Measurements from ENCODE around the gene SERP1.
A peak's percentile ranks its signal among the peaks of the same experiment; 100 is the strongest.

SERP1 gene

DNA sequence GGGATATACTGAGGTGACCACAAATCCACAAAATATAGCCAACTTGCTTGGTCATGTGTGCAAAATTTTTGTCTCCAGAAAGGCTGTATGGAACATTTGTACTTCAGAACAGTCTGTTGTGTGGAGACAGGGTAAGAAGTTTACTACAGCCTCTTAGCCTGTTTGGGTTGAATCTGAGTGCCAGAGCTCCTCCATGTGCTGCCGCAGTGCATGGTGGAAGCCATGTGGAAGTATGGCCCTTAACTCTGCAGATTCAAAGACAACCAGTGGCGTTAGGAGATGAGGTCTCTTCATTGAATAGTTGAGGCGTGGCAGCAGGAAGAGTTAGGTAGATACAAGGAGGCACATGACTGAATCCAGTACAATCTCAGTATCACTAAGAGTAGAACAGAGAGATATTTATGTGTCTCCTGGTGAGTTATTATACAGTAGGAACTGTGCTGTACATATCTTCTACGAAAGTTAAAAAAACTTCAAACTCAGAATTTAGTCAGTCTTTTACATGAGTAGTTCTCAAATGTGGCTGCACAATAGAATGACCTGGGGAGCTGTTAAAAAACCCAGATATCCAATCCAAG lies 9.7 kb upstream of the SERP1 start:
- Histone ChIP-seq H3K4me1 (ENCODE audit: control insufficient read depth, insufficient read depth, low read length) (no peaks in the 10 kb centered on the region), H3K36me3 (ENCODE audit: control insufficient read depth, insufficient read depth, low read length) (no peaks in the 10 kb centered on the region), H3K9me3 (ENCODE audit: control insufficient read depth, low read length) (no peaks in the 10 kb centered on the region), H3K27me3 (ENCODE audit: control insufficient read depth, insufficient read depth, low read length) (no peaks in the 10 kb centered on the region), H3K4me3 (ENCODE audit: low read length) (no peak overlapping the region), H3K9ac (ENCODE audit: low read length) (no peak overlapping the region)

DNA sequence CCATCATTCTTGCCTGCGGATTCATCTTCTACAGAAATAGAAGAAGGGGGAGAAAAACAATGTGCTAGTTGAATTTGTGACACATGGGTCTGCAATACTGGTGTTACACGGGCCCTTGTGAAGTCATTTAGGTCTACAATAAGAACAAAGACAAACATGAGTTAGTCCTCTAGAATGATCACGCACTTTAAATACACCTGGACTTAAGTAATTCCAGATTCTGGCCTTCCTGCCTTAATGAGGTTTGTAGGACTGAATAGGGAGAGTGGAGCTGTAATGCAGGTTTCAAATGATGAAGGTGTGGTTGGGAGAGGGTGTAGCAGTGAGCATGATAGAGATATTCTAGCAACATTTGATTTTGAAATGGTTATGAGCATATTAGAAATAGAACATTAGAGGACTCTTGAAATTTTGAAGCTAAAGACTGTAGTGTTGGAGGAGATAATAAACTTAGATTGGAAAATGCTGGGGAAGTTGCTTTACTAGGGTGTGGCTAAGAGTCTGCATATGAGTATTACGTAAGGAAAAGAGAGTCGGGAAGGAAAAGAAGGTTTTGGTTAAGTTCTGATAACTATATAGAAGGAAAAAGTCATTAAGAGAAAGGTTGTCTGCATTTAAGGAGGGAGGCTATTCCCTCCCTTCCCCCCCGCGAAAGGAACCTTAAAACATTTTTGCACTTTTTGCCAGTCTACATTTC lies 897 bp upstream of the SERP1 start:
- Histone ChIP-seq H3K36me3 (ENCODE audit: control insufficient read depth, insufficient read depth, low read length) (no peaks in the 10 kb centered on the region), H3K9ac (ENCODE audit: low read length) (peak overlapping the region; percentile 66), H3K4me3 (ENCODE audit: low read length) (peak overlapping the region; percentile 56), H3K9me3 (ENCODE audit: control insufficient read depth, low read length) (no peaks in the 10 kb centered on the region), H3K4me1 (ENCODE audit: control insufficient read depth, insufficient read depth, low read length) (peaks cover 12% of the 10 kb centered on the region), H3K27me3 (ENCODE audit: control insufficient read depth, insufficient read depth, low read length) (no peaks in the 10 kb centered on the region)

DNA sequence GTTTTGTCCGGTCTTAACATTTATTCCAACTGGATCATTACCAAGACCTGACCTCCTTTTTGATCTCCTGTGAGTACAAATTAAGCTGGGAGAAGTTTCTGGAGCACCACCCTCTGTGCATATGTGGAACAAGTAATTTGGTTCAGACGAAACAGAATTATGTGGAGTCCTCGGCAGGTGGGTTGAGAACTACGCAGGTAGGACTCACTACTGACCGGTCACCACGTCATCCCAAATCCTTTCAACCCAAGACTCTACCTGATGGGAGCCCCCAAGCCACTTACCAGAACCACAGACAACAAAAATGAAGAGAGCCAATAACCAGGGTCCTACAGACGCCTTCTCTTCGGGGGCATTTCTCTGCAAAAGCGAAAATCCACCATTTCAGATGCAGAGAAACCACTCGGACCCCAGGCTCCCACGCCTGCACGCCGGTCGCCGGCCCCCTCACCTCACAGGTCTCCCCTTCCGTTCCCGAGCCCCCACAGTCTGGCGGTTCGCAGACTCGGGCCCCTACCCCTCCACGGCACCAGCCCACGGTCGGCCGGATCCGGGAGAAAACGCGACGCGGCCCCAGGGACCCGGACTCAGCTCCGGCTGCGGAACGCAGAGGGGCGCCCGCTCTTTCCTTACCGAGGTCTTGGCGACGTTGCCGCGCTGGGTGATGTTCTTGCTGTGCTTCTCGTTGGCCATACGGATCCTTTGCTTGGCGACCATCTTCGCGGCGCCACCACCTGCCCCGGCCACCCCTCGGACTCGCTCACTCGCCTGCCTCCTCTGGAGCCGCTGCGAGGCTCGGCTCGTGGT lies 674 bp downstream of the SERP1 start:
- Histone ChIP-seq H3K27me3 (ENCODE audit: control insufficient read depth, insufficient read depth, low read length) (no peaks in the 10 kb centered on the region), H3K9me3 (ENCODE audit: control insufficient read depth, low read length) (no peaks in the 10 kb centered on the region), H3K4me3 (ENCODE audit: low read length) (peak overlapping the region; percentile 64), H3K9ac (ENCODE audit: low read length) (peak overlapping the region; percentile 94), H3K4me1 (ENCODE audit: control insufficient read depth, insufficient read depth, low read length) (peaks cover 12% of the 10 kb centered on the region), H3K36me3 (ENCODE audit: control insufficient read depth, insufficient read depth, low read length) (no peaks in the 10 kb centered on the region)

DNA sequence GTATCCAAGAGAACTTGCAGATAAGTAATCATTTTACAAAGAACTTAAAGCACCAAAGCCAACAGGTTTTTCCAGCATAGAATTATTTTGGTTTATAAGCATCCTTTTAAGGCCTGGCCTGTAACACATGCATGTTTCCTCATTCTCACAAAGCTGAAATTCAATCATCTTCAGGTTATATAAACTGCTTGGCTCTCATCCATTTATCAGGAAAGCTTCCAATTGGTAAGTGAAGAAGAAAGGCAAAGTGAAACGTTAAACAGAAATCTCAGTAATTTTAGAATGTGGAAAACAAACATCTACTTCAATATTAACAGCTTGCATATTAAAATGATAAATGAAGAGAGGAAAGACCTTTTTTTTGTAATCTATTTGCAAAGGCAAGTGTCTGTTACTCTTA lies 1.6 kb downstream of the SERP1 start:
- Histone ChIP-seq H3K27me3 (ENCODE audit: control insufficient read depth, insufficient read depth, low read length) (no peaks in the 10 kb centered on the region), H3K9ac (ENCODE audit: low read length) (peak overlapping the region; percentile 1), H3K36me3 (ENCODE audit: control insufficient read depth, insufficient read depth, low read length) (no peaks in the 10 kb centered on the region), H3K4me3 (ENCODE audit: low read length) (no peak overlapping the region), H3K9me3 (ENCODE audit: control insufficient read depth, low read length) (no peaks in the 10 kb centered on the region), H3K4me1 (ENCODE audit: control insufficient read depth, insufficient read depth, low read length) (peaks cover 12% of the 10 kb centered on the region)

DNA sequence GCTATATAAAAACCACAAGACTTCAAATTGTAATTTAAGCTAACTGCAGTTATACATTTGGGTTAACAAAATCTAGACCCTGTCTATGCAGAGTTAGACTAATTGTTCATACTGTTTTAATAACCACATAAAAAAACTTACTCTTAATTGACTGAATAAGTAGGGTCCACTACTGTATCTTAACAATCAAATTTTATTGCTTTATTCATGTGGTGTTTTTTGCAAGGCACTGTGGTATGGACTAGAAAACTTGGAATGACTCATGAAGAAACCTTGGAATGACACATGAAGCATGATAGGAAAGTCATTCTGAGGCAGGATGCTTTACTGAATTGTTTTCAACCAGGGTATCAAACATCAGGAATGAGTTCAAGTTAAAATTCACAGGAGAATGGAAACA lies 2.3 kb downstream of the SERP1 start:
- Histone ChIP-seq H3K4me1 (ENCODE audit: control insufficient read depth, insufficient read depth, low read length) (peaks cover 12% of the 10 kb centered on the region), H3K9ac (ENCODE audit: low read length) (no peak overlapping the region), H3K27me3 (ENCODE audit: control insufficient read depth, insufficient read depth, low read length) (no peaks in the 10 kb centered on the region), H3K36me3 (ENCODE audit: control insufficient read depth, insufficient read depth, low read length) (no peaks in the 10 kb centered on the region), H3K4me3 (ENCODE audit: low read length) (no peak overlapping the region), H3K9me3 (ENCODE audit: control insufficient read depth, low read length) (no peaks in the 10 kb centered on the region)

DNA sequence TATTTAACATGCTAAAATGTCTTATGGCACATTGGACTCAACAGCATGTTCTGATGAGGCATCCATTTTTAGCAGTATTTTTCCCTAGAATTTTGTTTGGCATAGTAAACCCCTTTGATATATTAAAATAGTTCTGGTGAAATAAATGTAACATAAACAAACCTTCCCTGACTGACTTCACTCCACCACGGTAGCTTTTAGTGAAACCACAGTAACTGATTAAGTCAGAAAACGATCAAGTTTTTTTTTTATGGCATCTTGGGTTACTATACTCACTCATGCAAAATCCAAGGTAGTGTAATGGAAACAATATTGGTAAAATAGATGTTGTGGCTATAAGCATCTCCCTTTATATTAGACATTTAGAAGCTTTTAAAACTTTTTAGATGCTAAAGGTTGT lies 2.8 kb downstream of the SERP1 start:
- H3K4me3 ChIP-seq (ENCODE audit: low read length): no peak overlapping the region
- no peaks in the 10 kb centered on the region for H3K9me3 ChIP-seq (ENCODE audit: control insufficient read depth, low read length)
- H3K9ac ChIP-seq (ENCODE audit: low read length): no peak overlapping the region
- H3K4me1 ChIP-seq (ENCODE audit: control insufficient read depth, insufficient read depth, low read length): peaks cover 14% of the 10 kb centered on the region
- no peaks in the 10 kb centered on the region for H3K27me3 ChIP-seq (ENCODE audit: control insufficient read depth, insufficient read depth, low read length)
- no peaks in the 10 kb centered on the region for H3K36me3 ChIP-seq (ENCODE audit: control insufficient read depth, insufficient read depth, low read length)

DNA sequence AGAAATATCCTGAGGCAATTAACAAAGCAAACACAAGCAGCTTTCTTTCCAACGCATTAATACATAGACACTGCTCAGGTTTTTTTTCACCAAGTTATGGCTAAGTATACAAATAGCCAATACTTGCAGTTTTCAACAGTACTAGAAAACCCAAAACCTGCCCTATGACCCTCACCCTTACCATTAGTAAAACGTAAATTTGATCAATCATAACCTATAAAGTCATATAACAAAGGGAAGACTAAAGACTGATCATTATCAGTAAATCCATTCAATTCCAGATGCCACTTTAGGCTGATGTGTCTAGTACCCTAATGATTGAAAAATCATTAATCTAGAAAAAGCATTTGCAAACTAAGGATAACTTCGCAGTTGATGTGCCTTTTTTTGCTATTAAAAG lies 3.2 kb downstream of the SERP1 start:
- Histone ChIP-seq H3K9ac (ENCODE audit: low read length) (no peak overlapping the region), H3K36me3 (ENCODE audit: control insufficient read depth, insufficient read depth, low read length) (no peaks in the 10 kb centered on the region), H3K27me3 (ENCODE audit: control insufficient read depth, insufficient read depth, low read length) (no peaks in the 10 kb centered on the region), H3K9me3 (ENCODE audit: control insufficient read depth, low read length) (no peaks in the 10 kb centered on the region), H3K4me1 (ENCODE audit: control insufficient read depth, insufficient read depth, low read length) (peaks cover 14% of the 10 kb centered on the region), H3K4me3 (ENCODE audit: low read length) (no peak overlapping the region)

DNA sequence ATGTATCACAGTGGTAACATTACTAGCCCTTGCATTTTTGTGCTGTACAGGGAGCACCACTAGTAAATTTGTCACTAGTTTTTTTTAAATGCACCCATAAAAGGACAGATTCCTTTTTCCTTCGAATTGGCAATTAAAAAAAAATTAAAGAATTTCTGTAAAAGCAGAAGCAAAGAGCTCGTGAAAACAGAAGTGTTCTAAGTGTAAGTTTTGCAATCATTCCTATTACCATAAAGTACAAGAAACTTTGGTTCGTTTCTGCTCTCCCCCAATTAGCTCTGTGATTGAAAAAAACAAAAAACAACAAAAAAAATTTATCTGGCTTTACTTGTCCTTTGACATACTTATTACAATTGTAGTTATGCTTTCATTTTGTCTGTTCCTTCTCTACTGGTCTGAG lies 5.3 kb downstream of the SERP1 start:
- H3K4me3 ChIP-seq (ENCODE audit: low read length): no peak overlapping the region
- H3K4me1 ChIP-seq (ENCODE audit: control insufficient read depth, insufficient read depth, low read length): peaks cover 12% of the 10 kb centered on the region
- H3K9me3 ChIP-seq (ENCODE audit: control insufficient read depth, low read length): no peaks in the 10 kb centered on the region

DNA sequence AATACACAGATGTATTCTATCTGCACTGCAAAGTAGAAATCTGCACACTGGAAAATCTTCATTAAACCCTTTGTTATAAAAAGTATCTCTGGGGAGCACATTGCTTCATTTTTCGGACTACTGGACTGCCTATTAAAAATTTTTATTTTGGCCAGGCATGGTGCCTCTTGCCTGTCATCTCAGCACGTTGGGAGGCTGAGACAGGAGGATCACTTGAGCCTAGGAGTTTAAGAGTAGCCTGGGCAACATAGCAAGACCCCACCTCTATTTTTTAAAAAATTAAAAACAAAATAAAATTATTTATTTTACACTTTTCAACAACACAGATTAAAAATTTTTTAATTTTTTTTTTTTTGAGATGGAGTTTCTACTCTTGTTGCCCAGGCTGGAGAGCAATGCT lies 6.0 kb downstream of the SERP1 start:
- Histone ChIP-seq H3K9ac (ENCODE audit: low read length) (no peak overlapping the region), H3K36me3 (ENCODE audit: control insufficient read depth, insufficient read depth, low read length) (no peaks in the 10 kb centered on the region), H3K27me3 (ENCODE audit: control insufficient read depth, insufficient read depth, low read length) (no peaks in the 10 kb centered on the region), H3K4me3 (ENCODE audit: low read length) (no peak overlapping the region), H3K4me1 (ENCODE audit: control insufficient read depth, insufficient read depth, low read length) (peaks cover 12% of the 10 kb centered on the region), H3K9me3 (ENCODE audit: control insufficient read depth, low read length) (no peaks in the 10 kb centered on the region)

More for the DNA sequence above, 5.3 kb downstream of the SERP1 start:
- Histone ChIP-seq H3K36me3 (ENCODE audit: control insufficient read depth, insufficient read depth, low read length) (no peaks in the 10 kb centered on the region), H3K9ac (ENCODE audit: low read length) (no peak overlapping the region), H3K27me3 (ENCODE audit: control insufficient read depth, insufficient read depth, low read length) (no peaks in the 10 kb centered on the region)

DNA sequence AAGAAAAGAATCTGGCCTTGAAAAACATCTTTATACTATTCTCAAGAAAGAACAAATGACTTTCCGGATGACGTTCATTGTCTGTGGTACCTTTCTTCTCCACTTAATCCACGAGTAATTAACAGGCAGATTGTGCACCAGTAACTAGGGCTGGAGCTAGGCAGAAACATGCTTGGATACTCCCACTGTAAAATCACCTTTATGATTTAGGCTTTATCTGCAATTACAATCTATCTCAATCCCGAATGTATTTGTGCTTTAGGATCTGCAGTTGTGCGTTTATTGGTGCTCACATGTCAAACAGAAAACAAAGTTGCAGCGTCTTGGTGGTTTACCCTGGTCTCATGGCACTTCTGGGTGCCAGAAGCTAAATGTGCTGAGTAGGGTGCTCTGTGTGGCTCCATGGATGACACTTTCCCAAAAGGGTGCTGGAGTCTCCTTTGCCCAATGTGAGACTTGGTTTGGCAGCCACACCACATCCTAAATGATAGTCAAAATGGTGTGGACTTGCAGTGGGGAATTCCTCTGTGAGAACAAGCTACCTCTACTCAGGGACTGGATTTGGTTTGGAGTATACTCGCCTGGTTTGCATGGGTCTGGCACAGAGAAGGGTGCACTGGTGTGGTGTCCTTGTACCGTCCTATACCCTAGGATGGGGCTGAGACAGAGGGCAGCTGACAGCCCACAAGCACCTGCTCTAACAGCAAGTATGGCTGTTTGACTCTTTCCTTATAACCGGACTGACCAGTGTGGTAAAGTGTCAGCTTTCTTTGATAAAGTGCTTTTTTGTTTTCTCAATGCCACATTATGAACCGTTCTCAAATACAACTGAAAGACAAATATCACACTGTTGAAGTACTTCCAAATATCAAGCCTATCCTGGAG lies 7.7 kb downstream of the SERP1 start:
- no peaks in the 10 kb centered on the region for H3K27me3 ChIP-seq (ENCODE audit: control insufficient read depth, insufficient read depth, low read length)
- peaks cover 12% of the 10 kb centered on the region for H3K4me1 ChIP-seq (ENCODE audit: control insufficient read depth, insufficient read depth, low read length)
- no peaks in the 10 kb centered on the region for H3K36me3 ChIP-seq (ENCODE audit: control insufficient read depth, insufficient read depth, low read length)
- H3K4me3 ChIP-seq (ENCODE audit: low read length): no peak overlapping the region
- no peaks in the 10 kb centered on the region for H3K9me3 ChIP-seq (ENCODE audit: control insufficient read depth, low read length)
- H3K9ac ChIP-seq (ENCODE audit: low read length): no peak overlapping the region

DNA sequence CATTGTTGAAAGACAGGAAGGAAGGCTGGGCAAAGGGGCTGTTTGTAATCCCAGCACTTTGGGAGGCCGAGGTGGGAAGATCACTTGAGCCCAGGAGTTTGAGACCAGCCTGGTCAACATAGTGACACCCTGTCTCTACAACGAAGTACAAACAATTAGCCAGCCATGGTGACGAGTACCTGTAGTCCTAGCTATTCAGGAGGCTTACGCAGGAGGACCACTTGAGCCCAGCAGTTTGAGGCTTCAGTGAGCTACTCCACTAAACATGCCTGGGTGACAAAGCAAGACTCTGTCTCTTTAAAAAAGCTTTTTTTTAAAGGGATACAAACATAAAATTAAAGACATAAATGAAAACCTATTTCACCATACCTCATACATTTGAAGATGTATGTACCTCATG lies 11.1 kb downstream of the SERP1 start:
- Histone ChIP-seq H3K36me3 (ENCODE audit: control insufficient read depth, insufficient read depth, low read length) (no peaks in the 10 kb centered on the region), H3K4me1 (ENCODE audit: control insufficient read depth, insufficient read depth, low read length) (peaks cover 12% of the 10 kb centered on the region), H3K4me3 (ENCODE audit: low read length) (no peak overlapping the region), H3K27me3 (ENCODE audit: control insufficient read depth, insufficient read depth, low read length) (no peaks in the 10 kb centered on the region), H3K9me3 (ENCODE audit: control insufficient read depth, low read length) (no peaks in the 10 kb centered on the region), H3K9ac (ENCODE audit: low read length) (no peak overlapping the region)

Measured in mucosa of stomach (tissue), 1 donor.